Measurements from ENCODE around the gene PCDH19. TPM values are rescaled to one million over a fixed set of nuclear protein-coding genes. Genes with fewer than 3 reads are reported as not detected.

Gene PCDH19
- total RNA-seq, 2 experiments from 2014 or later = not detected

GRCh38 chrX:100350704-100351489 lies 59.2 kb downstream of the PCDH19 start:
- Histone ChIP-seq H3K27ac (ENCODE audit: low read depth, low read length, poor library complexity, severe bottlenecking) (no peak overlapping the region), H3K4me2 (ENCODE audit: low read length) (no peak overlapping the region), H3K9me3 (ENCODE audit: low read length) (no peaks in the 10 kb centered on the region), H2AFZ (ENCODE audit: low read length) (no peak overlapping the region), H3K4me1 (ENCODE audit: insufficient read depth, low read length, poor library complexity, severe bottlenecking) (no peaks in the 10 kb centered on the region), H3K4me3 (ENCODE audit: low read depth, low read length, poor library complexity, severe bottlenecking) (no peak overlapping the region), H4K20me1 (ENCODE audit: insufficient read depth, low read length) (no peaks in the 10 kb centered on the region), H3K79me2 (ENCODE audit: insufficient read depth, low read depth, low read length) (no peaks in the 10 kb centered on the region), H3K9me2 (ENCODE audit: insufficient read depth, low read length) (no peaks in the 10 kb centered on the region), H3K36me3 (ENCODE audit: insufficient read depth, low read length) (no peaks in the 10 kb centered on the region)
- ChIA-PET CTCF (ENCODE audit: unreplicated experiment) (no interaction called here), POLR2A (no interaction called here)
- BruUV-seq (replicated peaks) = no TSS peak
- TF ChIP-seq EZH2phosphoT487 (IDR thresholded peaks at IDR 0.05; ENCODE audit: borderline replicate concordance, low read depth, low read length) (no peak), CTCF (conservative IDR thresholded peaks at IDR 0.05; ENCODE audit: low read length) (no peak)
- intact Hi-C loops (cut with micrococcal nuclease; ENCODE audit: unreplicated experiment) = no loop called here
- no peak for DNase-seq (ENCODE audit: low spot score)

- ChIA-PET CTCF (ENCODE audit: unreplicated experiment) (no interaction called here), POLR2A (no interaction called here)
- TF ChIP-seq EZH2phosphoT487 (IDR thresholded peaks at IDR 0.05; ENCODE audit: borderline replicate concordance, low read depth, low read length) (no peak), CTCF (conservative IDR thresholded peaks at IDR 0.05; ENCODE audit: low read length) (no peak)
- H3K9me2 ChIP-seq (ENCODE audit: insufficient read depth, low read length) = no peaks in the 10 kb centered on the region
- intact Hi-C loops (cut with micrococcal nuclease; ENCODE audit: unreplicated experiment) = no loop called here
- no peak overlapping the region for H3K4me3 ChIP-seq (ENCODE audit: low read depth, low read length, poor library complexity, severe bottlenecking)
- no peaks in the 10 kb centered on the region for H3K36me3 ChIP-seq (ENCODE audit: insufficient read depth, low read length)
- no peak overlapping the region for H3K27ac ChIP-seq (ENCODE audit: low read depth, low read length, poor library complexity, severe bottlenecking)
- no peaks in the 10 kb centered on the region for H4K20me1 ChIP-seq (ENCODE audit: insufficient read depth, low read length)
- H3K4me1 ChIP-seq (ENCODE audit: insufficient read depth, low read length, poor library complexity, severe bottlenecking) = no peaks in the 10 kb centered on the region
- no peak for DNase-seq (ENCODE audit: low spot score)
- no TSS peak for BruUV-seq (replicated peaks)
- H2AFZ ChIP-seq (ENCODE audit: low read length) = no peak overlapping the region
- no peak overlapping the region for H3K4me2 ChIP-seq (ENCODE audit: low read length)
- no peaks in the 10 kb centered on the region for H3K9me3 ChIP-seq (ENCODE audit: low read length)
- H3K79me2 ChIP-seq (ENCODE audit: insufficient read depth, low read depth, low read length) = no peaks in the 10 kb centered on the region
Observed at GRCh38 chrX:100349391-100349790, 60.7 kb downstream of the PCDH19 start.

GRCh38 chrX:100341142-100341510 lies 68.9 kb downstream of the PCDH19 start:
- Histone ChIP-seq H3K4me1 (ENCODE audit: insufficient read depth, low read length, poor library complexity, severe bottlenecking) (no peaks in the 10 kb centered on the region), H2AFZ (ENCODE audit: low read length) (no peak overlapping the region)

More at GRCh38 chrX:100341142-100341510, 68.9 kb downstream of the PCDH19 start:
- intact Hi-C loops (cut with micrococcal nuclease; ENCODE audit: unreplicated experiment) = no loop called here
- Histone ChIP-seq H3K27ac (ENCODE audit: low read depth, low read length, poor library complexity, severe bottlenecking) (no peak overlapping the region), H3K9me2 (ENCODE audit: insufficient read depth, low read length) (no peaks in the 10 kb centered on the region), H4K20me1 (ENCODE audit: insufficient read depth, low read length) (no peaks in the 10 kb centered on the region), H3K4me2 (ENCODE audit: low read length) (no peak overlapping the region), H3K9me3 (ENCODE audit: low read length) (no peaks in the 10 kb centered on the region), H3K79me2 (ENCODE audit: insufficient read depth, low read depth, low read length) (no peaks in the 10 kb centered on the region), H3K36me3 (ENCODE audit: insufficient read depth, low read length) (no peaks in the 10 kb centered on the region), H3K4me3 (ENCODE audit: low read depth, low read length, poor library complexity, severe bottlenecking) (no peak overlapping the region)
- TF ChIP-seq EZH2phosphoT487 (IDR thresholded peaks at IDR 0.05; ENCODE audit: borderline replicate concordance, low read depth, low read length) (no peak), CTCF (conservative IDR thresholded peaks at IDR 0.05; ENCODE audit: low read length) (no peak)
- CTCF ChIA-PET (ENCODE audit: unreplicated experiment) = no interaction called here
- POLR2A ChIA-PET = no interaction called here
- DNase-seq (ENCODE audit: low spot score) = no peak
- BruUV-seq (replicated peaks) = no TSS peak
